Spleen (tissue), 11 donors: ENCODE measurements around the gene EIF4E. TPM values are rescaled to one million over a fixed set of nuclear protein-coding genes. Genes with fewer than 3 reads are reported as not detected.
"Not testable (repeated sequence)": the region's sequence is repeated elsewhere in the genome, so short reads cannot be mapped to it uniquely, and the experiment has no call there.

Source experiments
- DNase-seq: peaks from one replicate; pipeline ENCODE4 v3.0.0-alpha.2; 2020
- H3K27ac ChIP-seq, 8 donors: fragments of 200-600 bp; sonication (generic) in 7 of 8; 1 replicate in 4 of 8; 2 replicates in 4 of 8; pipeline versions ENCODE4 v1.5.0 to v1.8.0; 2016 to 2021; ENCODE audit warnings: inconsistent platforms in 4 of 8, mild to moderate bottlenecking in 4 of 8, moderate library complexity in 1 of 8
- H3K27me3 ChIP-seq, 7 donors: fragments of 200-600 bp; sonication (generic) in 6 of 7; replicated peaks in 1 of 7; 1 replicate in 4 of 7; 2 replicates in 3 of 7; pipeline versions ENCODE4 v1.5.0 to v1.8.0; 2016 to 2021; ENCODE audit warnings: inconsistent platforms in 3 of 7, mild to moderate bottlenecking in 1 of 7
- H3K36me3 ChIP-seq, 6 donors: fragments of 200-600 bp; sonication (generic) in 5 of 6; 1 replicate in 4 of 6; 2 replicates in 2 of 6; pipeline versions ENCODE4 v1.5.0 to v1.8.0; 2016 to 2021; ENCODE audit warnings: inconsistent platforms in 2 of 6
- H3K4me1 ChIP-seq, 6 donors: fragments of 200-600 bp; sonication (generic) in 5 of 6; 1 replicate in 3 of 6; 2 replicates in 3 of 6; pipeline versions ENCODE4 v1.5.0 to v1.8.0; 2016 to 2021; ENCODE audit warnings: inconsistent platforms in 3 of 6
- H3K4me3 ChIP-seq, 8 donors: fragments of 200-600 bp; sonication (generic) in 7 of 8; 1 replicate in 4 of 8; 2 replicates in 4 of 8; pipeline versions ENCODE4 v1.5.0 to v1.8.0; 2016 to 2021; ENCODE audit warnings: inconsistent platforms in 4 of 8, mild to moderate bottlenecking in 4 of 8, moderate library complexity in 2 of 8
- H3K9me3 ChIP-seq, 8 donors: fragments of 200-600 bp; sonication (generic) in 7 of 8; 1 replicate in 4 of 8; 2 replicates in 4 of 8; pipeline versions ENCODE4 v1.5.0 to v1.8.0; 2016 to 2021; ENCODE audit warnings: inconsistent platforms in 4 of 8
- POLR2A ChIP-seq, 3 donors: fragments of 450-650 bp; IDR thresholded peaks; one replicate each; pipeline ENCODE4 v1.5.1; 2017; ENCODE audit warnings: antibody characterized with exemption in 3 of 3, mild to moderate bottlenecking in 1 of 3
- POLR2AphosphoS5 ChIP-seq, 3 donors: sonication (generic); formaldehyde crosslinking; IDR thresholded peaks; one replicate each; pipeline ENCODE4 v1.5.1; 2017; ENCODE audit warnings: antibody characterized with exemption in 3 of 3
- WGBS, 5 donors: extraction: QIAGEN DNeasy Blood & Tissue Kit in 3 of 5; methylation state at CpG; one replicate each; pipeline versions ENCODE4 v1.1.5 to v1.1.7; 2013 to 2018; 5-methylcytosine and 5-hydroxymethylcytosine counted together
- intact Hi-C: fragments of 100-400 bp; cut with DNase I; formaldehyde crosslinking; loops from one replicate; pipeline ENCODE4 v1.15.0; 2023; ENCODE audit warnings: low total_unique reads
- polyA plus RNA-seq, 3 donors: library from polyadenylated mRNA; stranded (reverse); fragments of 200-250 nt; gene quantifications; one replicate each; pipeline ENCODE4 v1.2.1, GENCODE V29; 2013
- total RNA-seq, 7 donors: library from RNA; depleted of rRNA in 3 of 7; stranded (reverse); fragments of >200 nt in 3 of 7; fragmentation: NEBNext Ultra II Directional in 4 of 7; extraction: Animal tissue kit (Norgen Biotek cat#: 25700) in 4 of 7; gene quantifications; one replicate each; pipeline versions ENCODE4 v1.1.0 to v1.2.1, GENCODE V29; 2016 to 2021
- TF ChIP-seq, protein P1 (sequence below), 11 experiments: fragments of 200-600 bp in 7 of 11; fragments of 450-650 bp in 4 of 11; sonication (generic) in 4 of 11; IDR thresholded peaks in 8 of 11; conservative IDR thresholded peaks in 3 of 11; 1 replicate in 7 of 11; 2 replicates in 4 of 11; pipeline versions ENCODE4 v1.4.0 to v1.8.0; 2016 to 2021; ENCODE audit warnings: antibody characterized with exemption in 11 of 11, inconsistent platforms in 4 of 11, mild to moderate bottlenecking in 1 of 11
- donor health status: healthy with polysubstance abuse.
- donor health status: DM: no; HTN: no; CAD: no; lungs with moderate emphysema.
- donor health status: DM: no; HTN: no; CAD: no.
- donor health status: Bipolar disorder and iron deficiency.
- donor health status: healthy.
- donor health status: DM: no; HTN: no; CAD: no.
- donor health status: DM: yes; HTN: yes; CAD: no.

EIF4E gene
- total and polyA plus RNA-seq, 10 donors = 14.4 to 86.5 (median 64.9) TPM

DNA sequence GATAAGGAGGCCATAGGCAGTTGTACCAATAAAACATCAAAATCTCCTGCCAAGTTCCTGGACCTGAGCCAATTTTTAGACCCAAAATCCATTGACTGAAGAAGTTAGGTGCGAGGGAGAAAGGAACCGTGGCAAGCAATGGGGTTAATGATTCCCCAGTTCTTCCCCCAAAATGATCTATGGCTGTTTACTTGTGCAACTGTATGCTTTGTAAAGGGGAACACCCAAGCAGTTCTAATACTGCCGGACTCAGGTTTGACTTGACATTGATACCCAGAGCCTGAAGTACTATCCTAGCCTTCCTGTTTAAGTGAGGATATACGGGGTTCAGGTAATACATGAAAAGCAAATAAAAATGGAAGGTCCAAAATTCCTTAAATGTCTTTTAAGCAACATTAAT, 6.7 kb upstream of the EIF4E start:
- Histone ChIP-seq H3K27me3 (no peaks in the 10 kb centered on the region), H3K4me3 (no peak overlapping the region), H3K9me3 (no peaks in the 10 kb centered on the region), H3K27ac (no peak overlapping the region), H3K36me3 (no peaks in the 10 kb centered on the region), H3K4me1 (peaks cover 0 to 21% (median 10%) of the 10 kb centered on the region in 6 donors)
- TF ChIP-seq, protein P1, sequence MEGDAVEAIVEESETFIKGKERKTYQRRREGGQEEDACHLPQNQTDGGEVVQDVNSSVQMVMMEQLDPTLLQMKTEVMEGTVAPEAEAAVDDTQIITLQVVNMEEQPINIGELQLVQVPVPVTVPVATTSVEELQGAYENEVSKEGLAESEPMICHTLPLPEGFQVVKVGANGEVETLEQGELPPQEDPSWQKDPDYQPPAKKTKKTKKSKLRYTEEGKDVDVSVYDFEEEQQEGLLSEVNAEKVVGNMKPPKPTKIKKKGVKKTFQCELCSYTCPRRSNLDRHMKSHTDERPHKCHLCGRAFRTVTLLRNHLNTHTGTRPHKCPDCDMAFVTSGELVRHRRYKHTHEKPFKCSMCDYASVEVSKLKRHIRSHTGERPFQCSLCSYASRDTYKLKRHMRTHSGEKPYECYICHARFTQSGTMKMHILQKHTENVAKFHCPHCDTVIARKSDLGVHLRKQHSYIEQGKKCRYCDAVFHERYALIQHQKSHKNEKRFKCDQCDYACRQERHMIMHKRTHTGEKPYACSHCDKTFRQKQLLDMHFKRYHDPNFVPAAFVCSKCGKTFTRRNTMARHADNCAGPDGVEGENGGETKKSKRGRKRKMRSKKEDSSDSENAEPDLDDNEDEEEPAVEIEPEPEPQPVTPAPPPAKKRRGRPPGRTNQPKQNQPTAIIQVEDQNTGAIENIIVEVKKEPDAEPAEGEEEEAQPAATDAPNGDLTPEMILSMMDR (IDR thresholded peaks at IDR 0.05 in 8 of 11, conservative IDR thresholded peaks at IDR 0.05 in 3 of 11) = no peak
- TF ChIP-seq POLR2AphosphoS5 (IDR thresholded peaks at IDR 0.05) (no peak), POLR2A (IDR thresholded peaks at IDR 0.05) (no peak)
- 88 to 98% (median 91%) methylated on average over 4 of the region's 4 CpGs for WGBS, 5 donors
- no peak for DNase-seq
- intact Hi-C loops = loop anchor here (10.0 kb wide), 1 partner anchor 59 kb away; the partner anchor contains the start of gene METAP1

DNA sequence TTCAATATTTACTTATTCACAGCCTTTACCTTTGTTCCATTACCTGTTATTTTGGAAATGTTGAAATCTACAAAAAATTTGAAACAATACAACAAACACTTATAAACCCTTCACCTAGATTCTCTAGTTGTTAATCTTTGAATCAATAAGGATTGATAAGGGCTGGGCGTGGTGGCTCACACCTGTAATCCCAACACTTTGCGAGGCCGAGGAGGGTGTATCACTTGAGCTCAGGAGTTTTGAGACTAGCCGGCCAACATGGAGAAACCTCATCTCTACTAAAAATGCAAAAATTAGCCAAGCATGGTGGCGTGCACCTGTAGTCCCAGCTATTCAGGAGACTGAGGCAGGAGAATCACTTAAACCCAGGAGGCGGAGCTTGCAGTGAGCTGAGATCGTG, 5.9 kb upstream of the EIF4E start:
- H3K27ac ChIP-seq, DNase-seq, H3K4me3 ChIP-seq, H3K36me3 ChIP-seq, H3K9me3 ChIP-seq, H3K27me3 ChIP-seq: not testable (repeated sequence)
- 93 to 98% (median 96%) methylated on average over 7 of the region's 7 CpGs for WGBS, 5 donors
- intact Hi-C loops = loop anchor here (10.0 kb wide), 1 partner anchor 60 kb away; the partner anchor contains the start of gene METAP1
- peaks cover 7 to 27% (median 17%) of the 10 kb centered on the region in 6 donors for H3K4me1 ChIP-seq

DNA sequence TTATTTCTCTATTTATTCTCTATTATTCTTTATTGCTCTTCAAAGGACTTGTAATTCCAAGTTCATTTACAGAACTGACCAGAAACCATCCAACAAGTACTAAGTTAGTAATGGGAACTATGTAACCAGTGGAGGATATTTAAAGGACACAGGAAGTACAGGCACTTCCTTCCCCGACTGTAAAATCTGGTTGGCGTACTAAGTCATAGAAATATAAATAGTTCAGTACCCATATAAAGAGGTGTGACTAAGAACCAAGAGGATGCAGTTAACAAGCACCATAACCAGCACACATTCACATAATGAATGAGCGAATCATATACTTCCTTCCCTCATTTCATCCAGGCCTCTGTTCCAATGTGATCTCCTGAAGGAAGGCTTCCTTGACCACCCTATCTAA, 3.6 kb upstream of the EIF4E start:
- TF ChIP-seq, protein P1 (IDR thresholded peaks at IDR 0.05 in 8 of 11, conservative IDR thresholded peaks at IDR 0.05 in 3 of 11) = no peak
- no peak for TF ChIP-seq POLR2A (IDR thresholded peaks at IDR 0.05)
- TF ChIP-seq POLR2AphosphoS5 (IDR thresholded peaks at IDR 0.05) = no peak
- peaks cover 11 to 36% (median 24%) of the 10 kb centered on the region in 6 donors for H3K4me1 ChIP-seq
- H3K27ac ChIP-seq = peak overlapping the region in 5 of 8 donors; percentile 1 to 52 (median 32)
- no peak for DNase-seq
- no peaks in the 10 kb centered on the region for H3K27me3 ChIP-seq
- WGBS, 5 donors = 7 to 28% (median 17%) methylated on average over 3 of the region's 3 CpGs
- H3K9me3 ChIP-seq = no peaks in the 10 kb centered on the region
- intact Hi-C loops = loop anchor here (10.0 kb wide), 1 partner anchor 62 kb away; the partner anchor contains the start of gene METAP1
- no peak overlapping the region for H3K4me3 ChIP-seq
- H3K36me3 ChIP-seq = no peaks in the 10 kb centered on the region

DNA sequence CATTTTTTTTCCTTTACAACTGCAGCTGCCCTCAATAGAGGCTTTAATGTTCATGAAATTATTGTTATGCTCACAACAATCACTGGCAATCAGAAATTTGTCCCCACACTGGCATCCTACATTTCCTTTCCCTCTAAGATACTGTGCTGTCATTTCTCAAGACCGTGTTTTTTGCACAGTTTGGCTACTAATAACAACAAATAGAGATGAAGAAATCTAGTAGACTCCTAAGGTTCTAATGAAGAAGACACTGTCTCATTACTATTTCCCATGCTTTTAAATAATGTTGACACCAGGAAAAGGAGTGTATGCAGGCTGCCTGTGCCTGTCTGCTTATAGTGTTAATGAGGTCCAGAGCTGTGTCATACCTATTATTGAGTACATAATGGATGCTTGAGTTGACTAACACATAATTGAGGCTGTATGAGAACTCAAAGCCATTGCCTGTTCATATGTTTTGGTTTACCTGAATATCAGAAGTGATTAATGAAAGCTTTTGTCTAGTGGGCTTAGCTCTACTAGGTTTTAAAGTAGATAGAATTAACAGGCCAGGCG, 1.5 kb upstream of the EIF4E start:
- Histone ChIP-seq H3K27ac (peak overlapping the region; percentile 85 to 97 (median 96)), H3K36me3 (peaks cover 0 to 10% (median 6%) of the 10 kb centered on the region in 6 donors), H3K27me3 (no peaks in the 10 kb centered on the region), H3K9me3 (no peaks in the 10 kb centered on the region), H3K4me1 (peaks cover 24 to 58% (median 44%) of the 10 kb centered on the region in 6 donors), H3K4me3 (peak overlapping the region in 5 of 8 donors; percentile 89 to 100 (median 95))
- 64 to 82% (median 72%) methylated on average over 2 of the region's 2 CpGs for WGBS, 5 donors
- no peak for DNase-seq
- TF ChIP-seq POLR2AphosphoS5 (IDR thresholded peaks at IDR 0.05) = no peak
- TF ChIP-seq, protein P1 (IDR thresholded peaks at IDR 0.05 in 8 of 11, conservative IDR thresholded peaks at IDR 0.05 in 3 of 11) = no peak
- TF ChIP-seq POLR2A (IDR thresholded peaks at IDR 0.05) = no peak
- intact Hi-C loops = loop anchor here (10.0 kb wide), 1 partner anchor 64 kb away; the partner anchor contains the start of gene METAP1
